GM21526 (cell line): ENCODE measurements around the gene PFKFB2.
A peak's percentile ranks its signal among the peaks of the same experiment; 100 is the strongest.

Experiments
- ATAC-seq: cut with Tn5 transposase; IDR thresholded peaks from one replicate; pipeline ENCODE4 v1.9.1; 2021; ENCODE audit warnings: moderate library complexity; ENCODE audit not compliant: unreplicated experiment, low FRiP score

Gene PFKFB2

GRCh38 chr1:207084701-207085180 is 31.7 kb downstream of the PFKFB2 start:
- ATAC-seq, result peak; percentile 74

GRCh38 chr1:207085887-207086286 is 32.8 kb downstream of the PFKFB2 start:
- ATAC-seq, result no peak

- no peak for ATAC-seq
Observed at GRCh38 chr1:207088161-207088560, 35.1 kb downstream of the PFKFB2 start.

DNA sequence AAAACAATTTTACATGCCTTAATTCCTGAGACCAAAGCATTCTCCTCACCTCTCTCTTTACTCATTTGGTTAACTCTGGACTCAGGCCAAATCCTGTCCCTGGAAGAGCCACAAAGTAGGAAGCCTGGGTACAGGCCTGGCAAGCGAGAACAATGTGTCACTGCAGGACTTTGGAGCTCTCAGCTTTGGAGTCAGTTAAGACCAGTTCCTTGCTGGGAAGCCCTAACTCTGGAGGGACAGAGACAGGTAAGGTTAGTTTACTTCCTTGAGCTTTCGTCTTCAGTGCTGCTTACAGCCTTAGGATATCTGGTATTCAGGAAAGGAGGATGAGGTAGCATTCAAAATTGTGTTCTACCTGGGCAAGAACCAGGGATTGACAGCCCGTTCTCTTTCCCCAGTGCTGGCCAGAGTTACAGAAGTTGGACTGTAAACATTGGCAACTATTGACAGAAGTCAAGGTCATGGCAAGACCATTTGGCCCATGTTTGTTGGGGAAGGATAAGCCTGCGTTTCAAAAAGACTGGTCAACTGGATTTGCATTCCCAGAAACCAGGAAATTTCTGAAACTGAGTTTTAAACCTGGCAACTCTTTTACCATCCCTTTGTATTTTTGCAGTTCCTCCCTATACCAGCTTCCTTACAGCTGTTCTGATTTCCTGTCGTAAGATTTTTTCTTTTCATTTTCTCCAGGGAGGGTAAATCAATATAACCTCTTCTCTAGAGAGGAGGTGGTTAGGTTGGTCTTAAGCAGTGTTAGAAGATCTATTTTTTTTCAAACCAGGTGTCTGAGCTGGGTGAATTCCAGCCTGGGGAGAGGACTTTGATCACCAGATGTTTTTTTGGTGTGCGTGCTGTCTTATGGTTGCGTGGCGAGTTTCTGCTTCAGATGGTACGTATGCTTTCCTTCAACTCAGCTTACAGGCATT is 35.9 kb downstream of the PFKFB2 start, which contains the start of gene C4BPB:
Gene C4BPB (plus strand): TSS at position 160 of the 926 bp plus-strand sequence. CDS start 672 bp downstream, at position 832.
- ATAC-seq, result no peak

GRCh38 chr1:207089627-207090355 is 36.7 kb downstream of the PFKFB2 start:
- no peak for ATAC-seq

- ATAC-seq, result no peak
Observed at GRCh38 chr1:207091200-207091908, 38.3 kb downstream of the PFKFB2 start.

DNA sequence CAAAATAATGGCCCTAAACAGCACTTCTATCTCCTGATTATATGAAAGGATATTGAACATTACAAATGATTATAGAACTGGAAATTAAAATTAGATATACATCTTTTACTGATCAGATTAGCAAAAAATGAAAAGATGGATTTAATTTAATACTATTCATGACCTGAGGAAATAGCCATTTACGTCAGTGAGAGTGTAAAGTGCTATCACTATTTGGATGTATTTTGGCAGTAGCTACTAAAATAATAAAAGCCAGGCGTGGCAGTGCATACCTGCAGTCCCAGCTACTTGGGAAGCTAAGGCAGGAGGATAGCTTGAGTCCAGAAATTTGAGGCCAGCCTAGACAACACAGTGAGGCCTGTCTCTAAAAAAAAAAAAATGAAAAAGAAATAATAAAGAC is 40.9 kb downstream of the PFKFB2 start:
- ATAC-seq, result no peak

DNA sequence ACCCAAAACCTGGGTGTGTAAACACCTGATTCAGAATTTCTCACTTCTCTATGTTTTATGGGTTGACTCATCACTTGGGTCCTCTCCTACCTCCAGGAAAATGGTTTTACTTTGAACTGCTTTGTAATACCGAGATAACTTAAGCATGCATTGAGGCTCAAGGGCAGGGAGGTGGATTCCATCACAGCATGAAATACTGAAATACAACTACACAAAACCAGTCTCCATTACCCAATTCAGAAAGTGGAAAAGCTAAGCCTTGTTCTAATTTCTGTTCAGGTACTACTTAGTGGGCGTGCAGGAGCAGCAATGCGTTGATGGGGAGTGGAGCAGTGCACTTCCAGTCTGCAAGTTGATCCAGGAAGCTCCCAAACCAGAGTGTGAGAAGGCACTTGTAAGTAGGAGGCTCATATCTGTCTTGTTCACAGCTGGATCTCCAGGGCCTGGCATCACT is 44.8 kb downstream of the PFKFB2 start:
- peak; percentile 70 for ATAC-seq

GRCh38 chr1:207101720-207102119 is 48.6 kb downstream of the PFKFB2 start:
- no peak for ATAC-seq

- no peak for ATAC-seq
Observed at GRCh38 chr1:207102146-207102545, 49.1 kb downstream of the PFKFB2 start.

GRCh38 chr1:207102659-207103058 is 49.6 kb downstream of the PFKFB2 start:
- ATAC-seq, result no peak

DNA sequence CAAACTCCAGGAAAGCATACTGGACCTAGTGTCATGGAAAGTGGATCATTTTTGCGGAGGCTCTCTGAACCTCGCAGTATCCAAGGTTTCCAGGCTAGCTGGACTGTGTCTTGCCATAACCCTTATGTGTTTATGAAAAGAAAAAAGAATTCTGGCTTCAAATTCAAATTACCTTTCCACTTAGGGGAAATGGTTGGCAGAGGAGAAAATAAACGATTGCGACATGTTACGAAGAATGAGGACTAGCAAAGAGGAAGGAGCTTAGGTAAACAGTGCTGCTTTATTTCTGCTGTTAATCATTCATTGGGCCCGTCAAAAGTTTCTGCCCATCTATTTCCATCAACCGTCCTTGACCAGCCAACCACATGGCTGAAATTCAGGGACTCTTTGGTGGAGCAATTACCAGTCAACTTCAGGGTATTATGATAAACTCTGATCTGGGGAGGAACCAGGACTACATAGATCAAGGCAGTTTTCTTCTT is 50.9 kb downstream of the PFKFB2 start, which contains the start of gene C4BPA:
Gene C4BPA (plus strand): TSS at position 342 of the 482 bp plus-strand sequence. CDS start 8,793 bp downstream, outside the sequence.
- ATAC-seq, result no peak

DNA sequence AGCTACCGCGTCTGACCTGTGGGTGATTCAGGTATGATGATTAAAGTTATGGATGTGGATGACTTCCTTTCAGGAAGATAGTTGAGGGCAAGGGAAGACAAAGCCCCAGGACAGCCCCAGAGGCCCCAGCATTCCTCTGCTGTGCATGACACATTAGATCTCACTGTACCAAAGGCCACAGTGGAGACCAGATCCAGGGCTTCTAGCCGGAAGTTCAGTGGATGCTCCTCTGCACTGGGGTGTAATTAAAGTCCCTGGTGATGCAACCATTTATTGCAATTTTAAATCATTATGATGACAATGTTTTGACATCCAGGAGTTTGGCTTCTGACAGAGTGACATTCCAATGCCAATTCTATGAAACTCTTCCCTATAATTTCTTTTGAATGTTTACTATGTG is 55.9 kb downstream of the PFKFB2 start:
- ATAC-seq, result no peak

DNA sequence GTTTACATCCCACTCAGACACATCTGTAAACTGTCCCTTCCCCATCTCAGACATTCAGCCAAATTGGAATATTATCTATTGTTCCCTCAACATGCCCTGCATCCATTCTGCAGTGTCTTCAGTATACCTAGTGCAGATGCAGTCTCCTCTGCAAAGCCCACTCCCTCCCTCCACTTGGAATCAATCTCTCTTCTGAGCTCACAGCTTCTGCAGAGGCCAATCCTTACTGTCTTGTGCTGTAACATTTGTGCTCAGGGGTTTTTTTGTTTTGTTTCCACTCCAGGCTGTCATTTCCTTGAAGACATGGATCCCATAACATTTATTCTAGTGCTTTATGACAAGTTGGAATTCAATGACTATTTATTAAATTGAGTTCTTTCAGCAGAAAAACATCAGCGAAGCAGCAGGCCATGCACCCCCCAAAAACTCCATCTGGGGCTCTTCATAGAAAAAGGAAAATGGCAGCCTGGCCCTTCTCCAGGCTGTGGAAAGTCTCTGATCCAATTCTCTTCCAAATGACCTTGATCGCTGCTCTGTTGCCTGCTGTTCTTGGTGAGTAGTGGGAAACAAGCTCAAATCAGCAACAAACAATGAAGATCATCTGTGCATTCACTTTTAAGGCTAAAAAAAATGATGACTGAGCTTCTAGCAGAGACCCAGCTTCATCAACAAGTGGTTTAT is 59.7 kb downstream of the PFKFB2 start:
- ATAC-seq, result no peak

GRCh38 chr1:207115269-207115668 is 62.2 kb downstream of the PFKFB2 start:
- no peak for ATAC-seq

- no peak for ATAC-seq
Observed at GRCh38 chr1:207124389-207124788, 71.3 kb downstream of the PFKFB2 start.

GRCh38 chr1:207128336-207128921 is 75.4 kb downstream of the PFKFB2 start:
- no peak for ATAC-seq

DNA sequence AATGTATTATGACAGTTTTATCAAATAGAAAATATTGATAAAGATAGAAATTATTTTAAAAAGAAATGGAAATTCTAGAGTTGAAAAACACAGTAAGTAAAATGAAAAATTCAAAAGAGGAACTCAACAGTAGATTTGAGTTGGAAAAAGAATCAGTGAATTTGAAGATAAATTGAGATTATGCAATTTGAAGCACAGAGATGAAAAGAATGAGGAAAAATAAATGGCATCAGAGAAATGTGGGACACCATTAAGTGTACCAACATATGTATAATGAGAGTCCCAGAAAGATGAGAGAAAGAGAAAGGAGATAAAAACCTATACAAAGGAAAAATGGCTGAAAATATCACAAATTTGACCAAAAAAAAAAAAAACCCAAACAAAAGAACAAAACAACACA is 76.0 kb downstream of the PFKFB2 start:
- ATAC-seq, result no peak
